GM12874 (cell line): ENCODE measurements around the gene PITPNC1.

Experiments
- CTCF ChIP-seq: IDR thresholded peaks from 2 replicates; pipeline ENCODE4 v1.5.1; 2011; ENCODE audit warnings: low read depth, mild to moderate bottlenecking, control low read depth, low read length, moderate library complexity; ENCODE audit not compliant: insufficient read depth

Gene PITPNC1

GRCh38 chr17:67574658-67575293 lies 197.7 kb downstream of the PITPNC1 start:
- TF ChIP-seq CTCF: no peak

- TF ChIP-seq CTCF: peak; percentile 58
Observed at GRCh38 chr17:67575325-67575724, 198.2 kb downstream of the PITPNC1 start.

DNA sequence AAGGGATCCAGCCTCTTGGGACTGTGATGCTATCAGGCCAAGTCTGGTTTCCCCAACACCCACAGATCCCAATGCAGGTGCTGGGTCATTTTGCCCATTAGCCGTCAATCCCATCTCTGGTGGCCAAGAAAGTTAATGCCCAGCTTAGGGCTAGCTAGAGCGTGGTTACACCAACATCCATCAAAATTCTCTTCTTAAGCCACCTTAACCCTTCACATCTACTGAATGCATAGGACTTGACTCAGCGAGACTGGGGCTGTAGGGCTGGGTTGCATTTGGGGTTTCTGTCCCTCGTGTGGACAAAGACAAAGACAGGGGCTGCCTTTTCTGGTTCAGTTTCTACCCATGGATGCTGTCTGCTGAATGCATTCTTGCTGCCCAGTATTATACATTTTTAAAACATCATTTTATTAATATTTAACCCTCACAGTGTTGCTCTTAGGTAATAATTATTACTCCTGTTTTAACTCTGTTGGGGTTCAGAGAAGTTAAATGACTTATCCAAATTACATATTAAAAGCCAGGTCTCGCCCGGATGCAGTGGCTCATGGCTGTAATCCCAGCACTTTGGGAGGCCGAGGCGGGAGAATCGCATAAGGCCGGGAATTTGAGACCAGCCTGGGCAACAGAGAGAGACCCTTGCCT lies 199.5 kb downstream of the PITPNC1 start:
- no peak for TF ChIP-seq CTCF

- no peak for TF ChIP-seq CTCF
Observed at GRCh38 chr17:67577429-67578141, 200.5 kb downstream of the PITPNC1 start.

DNA sequence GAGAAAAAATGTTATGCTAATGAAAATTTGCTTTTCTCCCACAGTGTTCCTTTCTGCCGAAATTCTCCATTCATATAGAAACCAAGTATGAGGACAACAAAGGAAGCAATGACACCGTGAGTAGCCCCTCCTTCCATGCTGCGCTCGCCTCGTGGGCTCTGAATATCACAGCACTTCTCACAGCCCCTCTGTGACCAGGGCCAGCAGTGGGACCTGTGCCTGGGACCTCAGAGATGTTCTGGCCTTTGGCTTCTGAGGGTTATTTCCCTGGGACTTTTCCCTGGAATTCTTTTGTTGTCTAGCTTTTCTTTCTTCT lies 201.0 kb downstream of the PITPNC1 start:
- TF ChIP-seq CTCF: no peak

DNA sequence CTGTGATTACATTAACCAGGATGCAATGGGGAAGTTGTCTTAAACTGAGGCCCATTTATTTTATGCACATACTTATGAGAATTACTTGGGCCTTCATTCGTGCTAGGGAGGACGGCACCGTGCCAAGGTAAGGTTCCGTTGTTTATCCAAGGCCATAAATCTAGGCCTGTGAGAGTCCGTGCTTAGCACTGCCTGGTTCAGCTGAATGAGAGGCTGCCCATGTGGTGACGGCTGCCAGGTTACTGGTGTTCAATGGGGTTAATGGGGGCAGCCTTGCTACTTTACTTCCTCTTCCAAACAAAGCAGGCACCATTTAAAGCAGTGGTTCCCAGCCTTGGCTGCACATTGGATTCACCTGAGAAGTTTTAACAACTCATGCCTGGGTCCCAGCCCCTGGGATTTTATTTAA lies 205.6 kb downstream of the PITPNC1 start:
- TF ChIP-seq CTCF: no peak

GRCh38 chr17:67585077-67585602 lies 208.1 kb downstream of the PITPNC1 start:
- TF ChIP-seq CTCF: no peak
